Measurements from ENCODE around the gene YPEL2. TPM values are rescaled to one million over a fixed set of nuclear protein-coding genes. Genes with fewer than 3 reads are reported as not detected.

YPEL2 gene
- total RNA-seq, 1 experiment from 2014 or later, result 0.98 TPM

DNA sequence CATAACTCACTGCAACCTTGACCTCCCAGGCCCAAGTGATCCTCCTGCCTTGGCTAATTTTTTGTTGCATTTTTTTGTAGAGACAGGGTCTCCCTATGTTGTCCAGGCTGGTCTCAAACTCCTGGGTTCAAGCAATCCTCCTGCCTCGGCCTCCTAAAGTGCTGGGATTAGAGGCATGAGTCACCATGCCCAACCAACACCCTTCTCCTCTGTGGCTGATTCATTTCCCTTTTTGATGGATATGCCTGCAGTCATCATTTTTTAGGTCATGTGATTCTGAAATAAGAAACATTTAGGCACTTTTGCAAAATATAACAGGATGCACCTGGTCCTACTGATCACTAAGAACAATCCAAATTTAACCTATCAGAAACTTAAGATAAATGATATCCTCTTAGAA, 44.0 kb upstream of the YPEL2 start:
- DNase-seq, result no peak
- Histone ChIP-seq H2BK12ac (ENCODE audit: insufficient read length, low read depth, low read length) (no peak overlapping the region), H3K9me3 (ENCODE audit: control insufficient read depth, low read depth, low read length) (no peaks in the 10 kb centered on the region), H3K4me2 (ENCODE audit: insufficient read depth, insufficient read length, low read length) (no peak overlapping the region), H2AK5ac (ENCODE audit: insufficient read length, low read length) (no peak overlapping the region), H2BK20ac (ENCODE audit: low read depth, low read length, poor library complexity, severe bottlenecking) (no peak overlapping the region), H3T11ph (ENCODE audit: low read length) (no peak overlapping the region), H3K23ac (ENCODE audit: insufficient read length, low read depth, low read length) (no peak overlapping the region), H3K9ac (ENCODE audit: extremely low read depth, insufficient read length, low read length) (no peak overlapping the region), H3K18ac (ENCODE audit: insufficient read length, low read depth, low read length) (no peak overlapping the region), H3K79me1 (ENCODE audit: insufficient read depth, low read depth, low read length, poor library complexity, severe bottlenecking) (no peaks in the 10 kb centered on the region), H4K8ac (replicated peaks; ENCODE audit: insufficient read length, low read depth, low read length) (no peak overlapping the region), H3K56ac (ENCODE audit: insufficient read length, low read depth, low read length) (no peak overlapping the region), H3K4me1 (ENCODE audit: insufficient read depth, low read length) (no peaks in the 10 kb centered on the region; the same call in 1 of the 2 replicates), H3K4ac (ENCODE audit: low read depth, low read length) (no peak overlapping the region), H2AFZ (ENCODE audit: low read length) (no peak overlapping the region), H3K14ac (ENCODE audit: insufficient read depth, low read length) (no peak overlapping the region), H4K20me1 (ENCODE audit: control insufficient read depth, insufficient read depth, insufficient read length) (no peaks in the 10 kb centered on the region), H3K27ac (ENCODE audit: insufficient read length, low read depth, low read length) (no peak overlapping the region), H2BK5ac (ENCODE audit: insufficient read length, low read length) (no peak overlapping the region), H2BK120ac (ENCODE audit: low read depth, low read length, poor library complexity, severe bottlenecking) (no peak overlapping the region), H4K91ac (ENCODE audit: insufficient read length, low read depth, low read length) (no peak overlapping the region), H3K27me3 (ENCODE audit: insufficient read depth, low read length) (no peaks in the 10 kb centered on the region; the same call in 1 of the 2 replicates), H3K79me2 (ENCODE audit: insufficient read depth, low read length) (no peaks in the 10 kb centered on the region), H3K23me2 (ENCODE audit: insufficient read length, low read depth, low read length, poor library complexity, severe bottlenecking) (no peaks in the 10 kb centered on the region), H4K5ac (ENCODE audit: insufficient read length, low read depth, low read length) (no peak overlapping the region), H2BK15ac (ENCODE audit: low read depth, low read length) (no peak overlapping the region)
- Mint-ChIP-seq H3K27ac (no peak overlapping the region), H3K27me3 (ENCODE audit: low read depth) (peaks cover 33% of the 10 kb centered on the region), H3K36me3 (ENCODE audit: insufficient read depth in 1 of 3, low read depth in 3 of 3) (peaks cover 0 to 2% (median 0%) of the 10 kb centered on the region in 3 experiments; a peak in 1 of 7 replicates), H3K4me1 (peaks cover 14 to 22% of the 10 kb centered on the region in 2 experiments), H3K4me3 (no peak overlapping the region), H3K9me3 (no peaks in the 10 kb centered on the region)
- WGBS (ENCODE audit: extremely low coverage, insufficient read length, low lambda C conversion rate), result no CpG with 5 or more reads among the region's 1 CpG
- TF ChIP-seq, protein P1, sequence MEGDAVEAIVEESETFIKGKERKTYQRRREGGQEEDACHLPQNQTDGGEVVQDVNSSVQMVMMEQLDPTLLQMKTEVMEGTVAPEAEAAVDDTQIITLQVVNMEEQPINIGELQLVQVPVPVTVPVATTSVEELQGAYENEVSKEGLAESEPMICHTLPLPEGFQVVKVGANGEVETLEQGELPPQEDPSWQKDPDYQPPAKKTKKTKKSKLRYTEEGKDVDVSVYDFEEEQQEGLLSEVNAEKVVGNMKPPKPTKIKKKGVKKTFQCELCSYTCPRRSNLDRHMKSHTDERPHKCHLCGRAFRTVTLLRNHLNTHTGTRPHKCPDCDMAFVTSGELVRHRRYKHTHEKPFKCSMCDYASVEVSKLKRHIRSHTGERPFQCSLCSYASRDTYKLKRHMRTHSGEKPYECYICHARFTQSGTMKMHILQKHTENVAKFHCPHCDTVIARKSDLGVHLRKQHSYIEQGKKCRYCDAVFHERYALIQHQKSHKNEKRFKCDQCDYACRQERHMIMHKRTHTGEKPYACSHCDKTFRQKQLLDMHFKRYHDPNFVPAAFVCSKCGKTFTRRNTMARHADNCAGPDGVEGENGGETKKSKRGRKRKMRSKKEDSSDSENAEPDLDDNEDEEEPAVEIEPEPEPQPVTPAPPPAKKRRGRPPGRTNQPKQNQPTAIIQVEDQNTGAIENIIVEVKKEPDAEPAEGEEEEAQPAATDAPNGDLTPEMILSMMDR (conservative IDR thresholded peaks at IDR 0.05), result no peak
